Measurements from ENCODE around the gene CPOX. TPM values are rescaled to one million over a fixed set of nuclear protein-coding genes. Genes with fewer than 3 reads are reported as not detected.

Gene CPOX
- total RNA-seq (2022; extraction: Qiagen RNA extraction): 18.7 to 24.5 TPM (median 21.2 TPM) in 5 replicates

DNA sequence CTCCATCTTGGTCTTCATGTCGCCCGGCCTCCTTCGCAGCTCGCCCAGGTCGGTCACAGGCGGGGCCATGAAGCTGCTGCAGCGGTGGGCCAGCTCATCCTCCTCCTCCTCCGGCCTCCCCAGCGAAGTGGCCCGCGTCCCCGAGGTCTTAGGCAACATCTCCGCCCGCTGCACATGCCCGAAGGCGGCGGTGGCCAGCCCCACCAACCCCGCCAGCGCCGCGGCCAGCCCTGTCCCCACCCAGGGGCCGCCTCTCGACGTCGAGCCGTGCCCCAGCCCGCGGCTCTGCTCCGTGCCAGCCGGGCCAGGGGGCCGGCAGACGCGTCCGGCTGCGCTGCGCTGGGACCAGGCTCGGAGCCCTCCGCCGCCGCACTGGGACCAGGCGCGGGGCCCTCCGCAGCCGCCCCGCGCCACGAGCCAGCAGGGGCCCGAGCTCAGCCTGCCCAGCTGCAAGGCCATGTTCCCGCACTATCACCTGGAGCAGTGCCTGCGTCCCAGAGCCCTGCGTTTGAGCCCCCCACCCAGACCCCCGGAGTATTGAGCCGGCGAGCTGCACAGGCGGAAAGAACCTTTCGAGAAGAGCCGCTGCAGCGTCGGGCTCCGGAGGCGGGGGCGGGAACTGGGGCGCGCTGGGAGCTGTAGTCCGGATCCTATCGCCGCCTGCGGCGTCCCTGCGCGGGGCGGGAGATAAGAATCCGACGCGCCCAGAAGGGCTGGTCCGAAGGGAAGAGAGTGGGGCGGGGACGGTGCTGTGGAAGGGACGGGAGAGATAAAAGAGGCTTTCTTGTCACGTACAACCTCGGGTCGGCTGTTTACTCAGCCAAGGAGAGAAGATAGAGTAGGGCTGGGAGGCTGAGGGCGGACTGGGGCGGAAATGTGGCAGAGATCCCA, at the start of gene CPOX:
TSS of gene CPOX (minus strand) at position 566 of the 891 bp plus-strand sequence. CDS start at position 459, 107 bp downstream.

GRCh38 chr3:98531622-98532274, 61.7 kb downstream of the CPOX start, which contains the start of gene GPR15:
GPR15 (plus strand) TSS chr3:98531978; CDS start chr3:98532034, 56 bp downstream.

Other genes with a start within 250 kb of the CPOX start
- gene OR5K4, start 239.8 kb downstream of the CPOX start, total RNA-seq (2022; extraction: Qiagen RNA extraction): not detected in 5 replicates
- not detected in 5 replicates for gene OR5K3, start 202.9 kb downstream of the CPOX start, total RNA-seq (2022; extraction: Qiagen RNA extraction)
- gene OR5K1, start 130.4 kb downstream of the CPOX start, total RNA-seq (2022; extraction: Qiagen RNA extraction): not detected in 5 replicates
- not detected in 5 replicates for gene OR5K2, start 95.9 kb downstream of the CPOX start, total RNA-seq (2022; extraction: Qiagen RNA extraction)
- gene CLDND1, start 70.7 kb downstream of the CPOX start, total RNA-seq (2022; extraction: Qiagen RNA extraction): 45.0 to 66.3 TPM (median 55.8 TPM) in 5 replicates
- gene GPR15, start 61.6 kb downstream of the CPOX start, total RNA-seq (2022; extraction: Qiagen RNA extraction): not detected in 5 replicates
- 0.68 to 1.00 TPM (median 0.86 TPM) in 5 replicates for gene ST3GAL6, start 169.7 kb upstream of the CPOX start, total RNA-seq (2022; extraction: Qiagen RNA extraction)

Data from A549 treated with AZD2906 at 1 μM for 4 hours (cell line).